CD4-positive, alpha-beta T cell treated with Interleukin-12 subunit alpha and Interleukin-12 subunit beta, for 1 hour (primary cell): ENCODE measurements around the gene IGFBP7.

ENCODE experiments used
- DNase-seq: peaks from one replicate; pipeline ENCODE4 v3.0.0-alpha.2; 2020

IGFBP7 gene

DNA sequence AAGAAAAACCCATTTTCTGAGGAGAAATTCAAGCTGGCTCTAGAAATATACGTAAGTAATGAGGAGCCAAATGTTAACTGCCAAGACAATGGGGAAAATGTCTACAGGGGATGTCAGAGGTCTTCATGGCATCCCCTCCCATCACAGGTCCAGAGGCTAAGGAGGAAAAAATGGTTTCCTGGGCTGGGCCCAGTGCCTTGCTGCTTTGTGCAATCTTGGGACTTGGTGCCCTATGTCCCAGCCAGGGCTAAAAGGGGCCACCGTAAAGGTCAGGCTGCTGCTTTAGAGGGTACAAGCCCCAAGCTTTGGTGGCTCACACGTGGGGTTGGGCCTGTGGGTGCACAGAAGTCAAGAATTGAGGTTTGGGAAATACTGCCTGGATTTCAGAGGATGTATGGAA is 17.2 kb upstream of the IGFBP7 start:
- DNase-seq, result no peak

DNA sequence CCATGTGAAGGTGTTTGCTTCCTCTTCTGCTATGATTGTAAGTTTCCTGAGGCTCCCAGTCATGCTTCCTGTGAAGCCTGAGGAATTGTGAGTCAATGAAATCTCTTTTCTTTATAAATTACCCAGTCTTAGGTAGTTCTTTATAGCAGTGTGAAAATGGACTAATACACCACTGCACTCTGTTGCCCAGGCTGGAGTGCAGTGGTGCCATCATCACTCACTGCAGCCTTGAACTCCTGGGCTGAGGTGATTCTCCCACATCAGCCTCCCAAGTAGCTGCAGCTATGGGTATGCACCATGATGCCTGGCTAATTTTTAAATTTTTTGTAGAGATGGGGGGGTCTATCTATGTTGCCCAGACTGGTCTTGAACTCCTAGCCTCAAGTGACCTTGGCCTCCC is 15.8 kb upstream of the IGFBP7 start:
- no peak for DNase-seq

DNA sequence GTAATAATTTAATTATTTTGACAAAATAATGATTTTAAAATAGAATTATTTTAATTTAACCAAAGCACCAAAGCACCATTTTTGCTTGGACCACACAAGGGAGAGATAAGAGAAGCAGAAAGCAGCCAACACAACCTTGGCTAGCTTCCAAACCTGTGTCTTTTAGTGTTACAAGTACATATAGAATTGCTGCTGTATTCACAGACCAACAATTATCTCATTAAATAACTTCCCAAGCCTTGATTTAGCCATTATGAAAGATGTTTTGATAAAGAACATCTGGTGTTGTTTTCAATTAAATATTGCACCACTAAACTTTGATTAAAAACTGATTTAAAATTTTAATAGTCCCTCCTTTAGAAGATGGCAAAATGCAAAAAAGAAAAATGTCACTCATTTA is 14.0 kb upstream of the IGFBP7 start:
- DNase-seq, result no peak

DNA sequence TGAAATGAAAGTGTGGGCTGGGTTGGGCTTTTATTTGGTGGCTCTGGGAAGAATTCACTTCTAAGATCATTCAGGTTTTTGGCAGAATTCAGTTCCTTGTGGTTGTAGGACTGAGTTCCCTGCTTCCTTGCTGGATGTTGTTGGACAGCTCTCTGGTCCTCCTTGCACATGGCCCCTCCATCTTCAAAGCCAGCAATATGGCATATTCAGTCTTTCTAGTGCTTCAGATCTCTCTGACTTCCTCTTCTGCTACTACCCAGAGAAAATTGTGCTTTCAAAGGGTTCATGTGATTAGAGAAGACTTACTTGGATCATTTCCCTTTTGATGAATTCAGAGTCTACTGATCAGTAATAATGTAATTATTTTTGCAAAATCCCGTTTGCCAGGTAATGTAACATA is 12.8 kb upstream of the IGFBP7 start:
- no peak for DNase-seq

DNA sequence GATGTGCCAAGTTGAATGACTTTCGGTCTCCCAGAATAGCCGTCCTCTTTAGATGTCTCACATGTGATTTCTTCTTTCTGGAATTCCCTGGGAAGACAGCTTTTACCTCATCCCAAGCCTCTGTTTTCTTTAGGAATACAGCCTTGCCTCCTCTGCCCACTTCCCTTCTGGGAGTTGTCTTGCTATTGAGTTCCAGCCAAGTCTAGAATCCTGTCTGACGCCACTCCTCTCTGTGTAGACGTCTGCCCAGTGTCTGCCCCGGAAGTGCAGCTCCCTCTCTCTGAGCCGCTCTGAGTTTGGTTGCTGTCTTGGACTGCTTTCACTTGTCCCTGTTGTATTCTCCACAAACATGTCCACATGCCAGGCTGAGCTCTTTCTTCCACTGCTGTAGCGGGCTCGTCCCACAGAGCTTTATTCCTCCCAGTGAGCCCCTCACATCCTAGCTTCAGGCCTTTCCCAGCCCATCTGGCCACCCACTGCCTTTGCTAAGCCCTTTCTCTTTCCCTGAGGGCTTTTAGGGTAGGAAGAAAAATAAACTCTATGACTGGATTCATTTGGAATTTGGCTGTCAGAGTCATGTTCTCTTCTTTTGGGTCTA is 9.0 kb upstream of the IGFBP7 start:
- no peak for DNase-seq

DNA sequence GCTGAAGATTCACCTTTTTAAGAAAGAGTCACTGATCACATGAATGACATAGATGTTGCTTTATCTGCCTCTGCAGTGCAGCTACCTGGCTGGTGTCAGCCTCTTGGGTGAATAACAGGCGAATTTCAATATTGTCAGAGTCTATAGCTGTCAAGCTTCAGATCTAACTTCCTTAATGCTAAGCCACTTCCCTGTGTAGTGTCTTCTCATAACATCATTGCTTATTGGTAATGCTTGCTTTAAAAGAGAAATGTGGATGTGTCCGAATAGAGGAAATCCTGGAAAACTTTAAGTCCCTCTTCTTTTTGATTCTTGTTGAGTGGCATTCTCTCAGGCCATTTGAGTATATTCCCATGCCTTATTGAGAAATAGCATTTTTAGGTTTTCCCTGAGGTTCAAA is 7.3 kb upstream of the IGFBP7 start:
- DNase-seq, result no peak

DNA sequence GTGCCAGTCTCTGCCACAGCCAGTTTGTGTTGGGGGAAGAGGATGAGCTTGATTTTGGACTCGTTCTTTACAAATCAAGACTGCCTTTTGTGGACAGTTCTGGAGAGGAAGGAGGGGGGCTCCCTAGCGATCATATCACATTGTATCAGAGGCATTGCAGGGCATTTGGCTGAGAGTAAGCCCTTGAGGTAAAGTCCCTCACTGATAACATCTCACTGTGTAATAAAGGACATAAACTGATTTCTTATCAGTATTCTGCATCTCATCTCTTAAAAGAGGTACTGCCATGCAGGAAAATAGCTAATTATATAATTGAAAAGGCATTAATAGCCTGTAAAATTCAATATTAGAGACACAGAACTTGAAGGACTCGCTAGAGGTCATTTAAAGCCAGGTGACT is 6.1 kb upstream of the IGFBP7 start:
- DNase-seq, result no peak

DNA sequence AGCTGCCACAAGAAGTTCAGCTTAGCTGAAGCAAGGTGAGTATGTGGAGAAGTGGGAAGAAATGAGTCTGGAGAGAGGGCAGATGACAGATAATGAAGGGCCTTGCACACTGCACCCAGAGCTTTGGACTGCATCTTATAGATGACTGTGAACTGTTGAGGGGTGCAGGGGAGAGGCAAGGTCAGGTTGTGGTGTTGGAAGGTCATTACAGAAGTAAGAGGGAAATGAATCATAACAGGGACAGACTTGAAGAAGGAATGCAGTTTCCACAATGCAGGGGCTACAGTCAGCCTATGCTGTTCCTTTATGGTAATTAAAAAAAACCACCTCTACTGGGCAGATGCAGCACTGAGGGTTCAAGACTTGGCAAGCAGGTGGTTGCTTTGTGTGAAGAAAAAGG is 4.8 kb upstream of the IGFBP7 start:
- no peak for DNase-seq

DNA sequence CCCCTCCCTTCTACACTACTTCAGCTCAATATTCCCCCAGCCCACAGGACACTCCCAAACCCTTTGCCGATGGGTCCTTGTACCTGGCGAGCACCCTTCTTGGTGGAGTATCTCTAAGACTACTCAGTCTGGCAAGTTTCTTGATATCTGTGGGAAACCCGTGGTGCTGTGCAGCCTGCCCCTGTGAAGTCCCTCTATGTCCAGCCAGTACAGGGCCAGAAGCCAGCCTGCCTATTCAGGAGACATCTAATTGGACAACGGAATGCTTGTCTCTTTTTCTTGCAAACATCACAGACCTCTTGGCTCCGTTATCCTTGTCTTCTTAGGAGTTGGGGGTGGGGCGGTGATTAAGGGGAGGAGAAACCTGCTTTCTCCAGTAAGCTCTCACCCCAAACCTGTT is 3.7 kb upstream of the IGFBP7 start:
- no peak for DNase-seq

DNA sequence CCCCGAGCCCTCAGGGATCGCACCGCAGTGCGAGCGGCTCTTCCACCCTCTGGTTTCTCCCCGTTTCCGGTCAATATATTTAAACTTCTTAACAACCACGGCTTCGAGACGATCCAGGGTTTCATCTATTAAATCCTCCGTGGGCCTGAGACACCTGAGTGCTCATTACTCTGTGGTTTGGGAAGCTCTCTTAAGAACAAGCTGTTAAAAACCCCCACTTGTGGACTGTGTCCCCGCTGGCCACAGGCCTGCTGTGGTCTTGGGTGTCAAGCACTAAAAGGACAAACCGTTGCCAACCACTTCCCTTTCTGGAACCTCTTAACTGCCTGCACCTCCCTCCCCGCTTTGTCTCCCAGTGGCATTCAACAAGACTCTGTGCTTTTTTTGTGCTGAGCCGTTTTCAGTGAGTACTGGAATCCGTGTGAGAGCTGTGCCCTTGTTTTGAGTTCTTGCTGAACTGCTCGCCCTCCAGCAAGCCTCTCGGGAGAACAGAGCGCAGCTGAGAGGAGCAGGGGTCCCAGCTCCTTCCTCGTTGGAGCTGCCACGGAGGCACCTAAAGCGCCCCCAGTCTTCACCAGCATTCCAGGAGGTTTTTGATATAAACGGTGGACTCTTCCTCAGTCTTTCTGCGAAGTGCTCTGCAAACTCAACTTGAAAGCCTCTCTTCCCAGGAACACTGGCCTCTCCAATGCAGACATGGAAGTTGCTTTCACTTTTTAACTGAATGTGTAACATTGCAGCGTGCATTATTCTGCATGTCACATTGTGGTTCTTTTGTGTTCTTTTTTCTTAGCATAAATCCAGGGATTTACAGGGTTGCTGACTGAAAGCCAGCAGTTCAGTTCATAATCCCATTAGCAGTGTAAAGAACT is 691 bp upstream of the IGFBP7 start:
- peak; percentile 3 for DNase-seq

DNA sequence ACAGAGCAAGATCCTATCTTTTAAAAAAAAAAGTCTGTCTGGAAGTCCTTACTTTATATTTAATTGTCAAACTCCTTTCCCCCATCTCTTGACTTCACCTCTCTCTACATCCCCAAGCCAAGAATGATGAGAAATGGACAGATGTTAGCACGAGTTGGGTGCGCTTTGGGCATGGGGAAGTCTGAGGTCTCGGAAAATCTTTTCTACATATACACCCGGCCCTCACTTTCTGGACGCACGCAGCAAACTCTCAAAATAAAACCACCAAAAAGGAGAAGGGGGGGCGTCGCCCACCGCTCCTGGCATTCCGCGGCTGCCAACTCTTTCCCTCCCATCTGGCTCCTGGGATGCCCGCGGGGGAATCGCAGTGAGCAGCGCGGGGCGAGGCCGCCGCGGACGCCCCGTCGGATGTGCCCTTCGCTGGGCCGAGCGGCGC is 756 bp downstream of the IGFBP7 start:
- DNase-seq, result no peak

DNA sequence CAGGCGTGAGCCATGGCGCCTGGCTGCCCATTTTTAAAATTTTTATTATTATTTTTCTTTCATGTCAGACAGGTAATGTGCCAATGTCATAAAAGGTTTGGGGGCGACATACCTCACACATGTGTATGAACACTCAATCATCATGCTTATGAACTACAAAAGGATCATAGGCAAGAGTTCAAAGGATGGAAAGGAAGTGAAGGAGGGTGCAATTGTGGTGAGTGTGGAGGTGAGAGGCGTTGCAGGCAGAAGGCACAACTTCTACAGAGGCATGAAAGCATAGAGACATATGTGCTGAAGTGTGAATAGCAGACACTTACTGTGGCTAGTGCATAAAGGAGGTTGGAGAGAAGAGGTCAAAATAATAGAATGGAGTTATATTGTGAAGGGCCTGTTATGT is 4.0 kb downstream of the IGFBP7 start:
- DNase-seq, result no peak

DNA sequence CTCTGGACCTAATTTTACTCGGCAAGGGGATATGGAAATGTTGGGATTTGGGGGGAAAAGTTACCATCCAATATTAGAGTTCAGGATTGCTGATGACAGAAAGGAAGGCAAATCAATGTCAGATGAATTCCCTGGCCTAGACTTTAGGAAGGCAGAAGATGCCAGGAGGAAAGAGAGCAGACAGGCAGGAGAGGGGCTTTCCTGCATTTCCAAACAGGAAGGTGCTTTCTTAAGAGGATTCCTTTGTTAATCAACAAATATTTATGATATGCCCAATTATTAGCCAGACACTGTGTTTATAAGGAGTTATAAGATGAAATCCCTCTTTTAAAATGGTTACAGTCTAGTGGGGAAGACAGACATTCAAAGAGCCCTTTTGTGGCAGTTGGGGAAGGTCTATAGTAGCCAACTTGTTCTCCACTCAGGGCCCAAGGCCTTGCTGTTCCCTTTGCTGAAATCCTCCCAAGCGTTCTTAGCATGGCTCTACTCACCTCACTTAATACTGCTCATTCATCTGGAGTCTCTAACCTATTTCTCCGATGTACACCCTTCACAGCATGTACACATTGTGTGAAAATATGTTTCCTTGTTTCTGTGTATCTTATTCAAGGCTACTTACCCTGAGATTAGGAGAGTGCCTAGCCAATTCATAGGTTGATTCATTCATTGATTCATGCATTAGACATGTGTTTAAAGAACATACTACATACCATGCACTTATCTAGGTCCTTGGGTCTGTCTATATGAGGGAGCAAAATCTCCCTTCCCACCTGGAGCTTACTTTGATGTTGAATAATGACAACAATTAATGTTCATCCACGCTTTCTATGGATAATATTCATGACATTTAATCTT is 5.3 kb downstream of the IGFBP7 start:
- no peak for DNase-seq

DNA sequence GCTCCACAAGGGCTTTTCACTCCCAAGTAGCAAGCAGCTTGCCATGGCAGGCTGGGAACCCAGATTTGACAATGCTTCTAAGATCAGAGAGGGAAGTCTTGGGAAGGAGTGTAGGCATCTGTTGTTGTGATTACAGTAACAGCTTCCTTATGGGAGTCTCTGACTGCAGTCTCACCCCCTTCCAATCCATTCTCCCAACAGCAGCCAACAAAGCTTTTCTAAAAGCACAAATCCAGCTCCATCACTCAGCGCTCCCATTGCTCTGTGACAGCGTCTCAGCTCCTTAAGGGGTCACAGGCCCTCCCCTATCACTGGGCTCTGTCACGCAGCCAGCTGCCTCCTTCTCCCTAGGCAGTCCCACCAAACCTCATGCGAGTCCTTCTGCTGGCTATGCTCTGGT is 7.1 kb downstream of the IGFBP7 start:
- no peak for DNase-seq

DNA sequence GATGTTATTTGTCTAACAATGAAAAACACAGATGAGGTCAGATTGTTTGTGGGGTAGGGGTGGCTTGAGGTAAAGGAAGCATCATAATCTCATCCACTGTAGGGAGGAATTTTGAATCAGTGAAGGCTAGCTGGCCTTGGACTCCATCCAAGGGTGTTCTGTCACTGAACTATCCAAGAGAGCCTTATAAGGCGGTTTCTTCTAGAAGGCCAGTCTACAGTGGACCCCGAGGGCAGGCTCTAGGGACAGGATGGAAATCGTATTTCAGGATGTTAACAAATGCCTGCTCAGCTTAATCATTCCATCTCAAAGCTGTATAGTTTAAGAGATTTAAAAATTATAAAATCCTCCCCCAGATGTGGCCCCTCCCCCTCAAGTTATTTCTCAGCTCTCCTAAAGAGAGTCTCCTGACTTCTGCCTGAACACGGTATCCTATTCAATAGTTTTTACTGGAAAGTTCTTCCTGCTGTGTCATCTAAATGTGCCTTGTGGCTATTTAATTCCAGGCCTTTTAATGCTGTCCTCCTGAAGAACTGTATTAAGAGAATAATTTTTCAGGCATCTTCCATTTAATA is 8.0 kb downstream of the IGFBP7 start:
- no peak for DNase-seq

DNA sequence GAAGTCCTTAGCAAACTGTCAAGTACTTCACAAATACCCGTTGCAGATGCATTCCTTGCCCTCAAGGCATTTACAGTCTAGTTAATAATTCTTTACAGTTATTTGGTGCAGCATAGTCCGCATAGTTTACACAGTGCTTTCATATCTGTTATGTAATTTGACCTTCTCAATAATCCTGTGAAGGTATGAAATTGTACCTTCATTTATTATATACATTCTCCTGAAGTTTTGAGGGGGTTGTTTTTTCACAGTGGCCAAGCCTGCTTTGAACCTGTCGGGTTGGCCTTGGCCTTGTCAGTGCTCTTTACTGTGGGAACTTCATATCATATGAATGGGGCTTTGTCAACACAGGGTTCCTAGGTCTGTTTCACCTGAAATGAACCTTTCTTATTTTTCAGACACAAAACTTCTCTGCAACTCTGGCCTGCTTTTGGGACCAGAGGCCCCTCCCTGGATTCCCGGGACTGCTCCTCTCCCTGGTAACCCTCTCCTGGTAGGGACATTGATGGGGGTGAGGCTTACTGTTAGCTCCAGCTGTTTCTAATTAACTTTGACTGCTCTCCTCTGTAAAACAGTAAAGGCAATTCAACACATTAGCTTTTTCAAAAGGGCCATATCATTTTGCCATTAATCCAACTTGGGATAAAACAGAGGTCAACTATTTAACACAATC is 9.1 kb downstream of the IGFBP7 start:
- DNase-seq, result no peak

DNA sequence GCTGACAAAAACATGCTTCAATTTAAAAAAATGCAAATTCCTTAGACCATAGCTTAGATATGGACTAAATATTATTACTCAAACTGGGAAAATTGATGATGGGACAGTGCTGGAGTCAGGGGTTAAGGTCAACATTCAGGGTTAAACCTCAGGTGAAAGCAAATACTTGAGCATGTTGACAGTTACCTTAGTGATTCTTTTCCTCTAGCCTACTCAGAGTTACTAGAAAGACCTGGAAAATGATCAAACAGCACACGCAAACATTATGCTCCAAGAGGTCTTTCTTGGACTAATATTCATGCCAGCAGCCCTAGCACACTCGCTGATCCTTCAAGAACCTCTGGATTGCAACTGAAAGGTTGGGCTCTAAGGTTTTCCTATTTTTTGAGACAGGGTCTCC is 10.8 kb downstream of the IGFBP7 start:
- no peak for DNase-seq

DNA sequence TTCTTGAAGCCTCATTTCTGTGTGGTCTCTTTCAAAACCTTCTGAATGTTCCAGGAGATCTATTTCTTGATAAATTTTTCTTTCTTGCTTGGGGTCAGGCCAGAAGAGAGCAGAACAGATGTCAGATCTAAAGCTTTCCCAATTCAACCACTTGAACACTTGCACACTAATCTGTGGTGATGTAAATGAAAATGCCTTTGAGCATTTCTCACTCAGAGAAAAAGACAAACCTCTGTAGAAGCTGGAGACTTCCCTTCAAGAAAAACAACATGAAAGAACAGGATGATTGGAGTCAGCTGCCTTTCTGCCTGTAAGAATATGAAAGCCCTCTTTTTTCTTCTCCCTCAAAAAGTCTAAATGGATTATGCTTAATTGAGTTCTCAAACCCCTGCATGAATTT is 11.2 kb downstream of the IGFBP7 start:
- no peak for DNase-seq

DNA sequence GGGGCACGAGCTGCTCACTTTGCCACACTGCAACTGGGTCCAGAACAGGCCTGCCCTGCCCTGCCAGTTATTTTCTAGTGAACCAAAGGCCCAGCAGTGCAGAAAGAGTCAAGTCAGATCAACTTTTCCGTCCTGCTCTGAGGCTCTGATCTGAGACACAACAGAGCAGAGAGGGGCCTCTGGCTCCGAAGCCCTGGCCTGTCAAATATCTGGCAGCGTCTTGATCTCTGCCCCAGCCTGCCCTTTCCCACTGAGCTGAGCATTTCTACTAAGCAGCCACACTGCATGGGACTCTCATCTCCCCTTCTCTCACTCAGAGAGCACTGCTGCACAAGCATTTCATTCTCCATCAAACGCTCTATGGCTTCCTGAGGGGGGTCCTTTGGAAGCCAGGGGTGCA is 11.8 kb downstream of the IGFBP7 start:
- DNase-seq, result no peak

DNA sequence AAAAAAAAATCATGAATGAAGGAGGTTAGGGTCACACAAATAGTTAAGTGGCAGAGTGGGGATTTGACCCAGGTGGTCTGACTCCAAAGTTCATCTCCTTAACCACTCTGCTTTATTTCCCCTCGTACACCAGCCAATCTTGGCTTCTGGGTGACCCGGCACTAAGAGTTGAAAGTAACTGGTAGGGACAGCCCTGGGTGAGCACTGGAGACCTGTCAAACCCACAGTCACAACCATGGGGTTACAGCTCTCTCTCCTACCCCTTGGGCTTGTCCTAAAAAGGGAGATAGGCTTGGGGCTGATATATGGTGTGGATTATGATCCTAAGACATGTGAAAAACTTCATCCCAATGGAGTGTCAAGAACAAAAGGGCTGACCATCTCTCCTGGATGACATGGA is 12.5 kb downstream of the IGFBP7 start:
- no peak for DNase-seq

DNA sequence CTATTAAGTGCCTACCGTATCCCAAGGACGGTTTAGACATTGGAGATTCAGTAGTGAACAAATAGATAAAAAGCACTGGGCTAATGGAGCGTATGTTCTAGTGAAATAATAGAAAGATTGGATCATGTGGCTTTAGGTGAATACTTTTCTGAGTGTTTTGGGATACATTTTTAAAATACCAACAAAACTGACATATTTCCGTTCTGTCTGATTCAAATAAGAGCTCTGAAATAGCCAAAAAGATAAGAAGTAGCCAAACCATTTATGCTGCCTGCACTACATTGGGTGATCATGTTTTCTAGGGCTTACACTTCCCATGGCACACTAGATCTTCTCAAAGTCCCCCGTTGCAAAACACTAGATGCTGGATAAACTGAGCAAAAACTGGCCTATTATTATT is 14.2 kb downstream of the IGFBP7 start:
- DNase-seq, result no peak

DNA sequence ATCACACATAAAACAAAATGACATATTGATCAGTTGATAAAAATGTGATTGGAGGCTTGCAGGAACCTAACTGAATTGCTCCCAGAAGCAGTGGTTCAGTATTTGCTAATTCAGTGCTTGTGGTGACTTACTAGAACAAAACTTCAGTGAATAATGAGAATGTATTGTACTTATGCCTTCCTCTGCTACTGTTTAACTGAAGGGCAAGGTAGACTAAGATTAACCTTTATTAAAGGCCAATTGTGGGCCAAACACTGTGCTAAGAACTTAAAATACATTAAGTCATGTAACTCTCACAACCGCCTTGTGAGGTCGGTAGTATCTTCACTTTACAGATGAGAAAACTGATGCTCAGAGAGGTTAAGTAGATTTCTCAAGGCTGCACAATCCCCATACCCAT is 14.9 kb downstream of the IGFBP7 start:
- no peak for DNase-seq

DNA sequence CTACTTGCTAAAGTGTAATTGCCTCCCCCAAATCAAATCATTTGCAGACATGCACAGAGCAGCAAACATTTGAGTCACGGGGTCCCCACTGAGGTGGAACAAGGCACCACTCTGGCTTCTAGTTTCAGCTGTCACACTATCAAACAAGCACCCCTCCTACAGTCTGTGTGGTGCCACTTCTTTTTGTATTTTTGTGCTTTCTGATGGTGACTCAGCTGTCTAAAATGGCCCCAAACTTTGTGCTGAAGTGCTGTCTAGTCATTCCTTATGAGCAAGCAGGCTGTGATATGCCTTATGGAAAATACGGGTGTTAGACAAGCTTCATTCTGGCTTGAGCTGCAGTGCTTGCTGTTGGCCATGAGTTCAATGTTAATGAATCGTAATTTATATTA is 15.4 kb downstream of the IGFBP7 start:
- no peak for DNase-seq
